GM19239 (cell line): Measurements from ENCODE around the gene LRRFIP1.

ENCODE experiments used
- DNase-seq: peaks from one replicate; pipeline ENCODE4 v3.0.0; 2011; ENCODE audit warnings: low spot score; ENCODE audit not compliant: insufficient read length
- FAIRE-seq: peaks from 2 replicates; lab custom pipeline; 2011; peaks lifted over from hg19 to GRCh38; lab: Jason Lieb, UNC

Gene LRRFIP1

DNA sequence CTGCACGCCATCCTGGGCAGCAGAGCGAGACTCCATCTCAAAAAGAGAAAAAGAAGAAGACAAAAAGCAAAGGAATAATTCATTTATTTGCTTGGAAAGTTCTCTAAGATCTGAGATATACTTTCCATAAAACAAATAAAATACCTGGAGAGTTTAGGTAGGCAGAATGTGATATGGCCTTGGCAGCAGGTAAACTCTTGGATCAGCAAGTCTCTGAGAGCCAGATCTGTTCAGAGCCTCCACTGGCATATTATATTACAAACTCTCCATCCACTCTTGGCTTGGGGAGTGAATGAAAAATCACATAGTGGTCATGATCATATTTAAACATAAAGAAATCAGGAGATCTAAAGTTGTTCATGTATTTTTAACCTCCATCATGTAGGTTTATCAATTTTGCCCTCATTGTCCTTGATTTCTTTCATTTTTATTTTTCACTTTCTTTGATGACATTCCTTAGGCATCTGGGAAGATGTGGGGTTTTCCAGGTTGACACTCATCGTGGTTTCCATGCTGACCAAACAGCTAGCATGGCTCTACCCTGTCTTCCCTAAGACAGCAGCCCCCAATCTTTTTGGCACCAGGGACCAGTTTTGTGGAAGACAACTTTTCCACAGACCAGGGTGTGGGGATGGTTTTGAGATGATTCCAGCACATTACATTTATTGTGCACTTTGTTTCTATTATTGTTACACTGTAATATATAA is 10.2 kb downstream of the LRRFIP1 start:
- DNase-seq (no peak), FAIRE-seq (no peak)

GRCh38 chr2:237638176-237638575 is 10.8 kb downstream of the LRRFIP1 start:
- FAIRE-seq, result no peak
- DNase-seq, result no peak

- FAIRE-seq, result no peak
- DNase-seq, result no peak
Observed at GRCh38 chr2:237639052-237639835, 11.9 kb downstream of the LRRFIP1 start.

GRCh38 chr2:237639836-237640220 is 12.4 kb downstream of the LRRFIP1 start:
- FAIRE-seq (no peak), DNase-seq (no peak)

GRCh38 chr2:237640493-237640998 is 13.2 kb downstream of the LRRFIP1 start:
- FAIRE-seq (no peak), DNase-seq (no peak)

GRCh38 chr2:237642038-237642734 is 14.8 kb downstream of the LRRFIP1 start:
- DNase-seq (no peak), FAIRE-seq (no peak)

DNA sequence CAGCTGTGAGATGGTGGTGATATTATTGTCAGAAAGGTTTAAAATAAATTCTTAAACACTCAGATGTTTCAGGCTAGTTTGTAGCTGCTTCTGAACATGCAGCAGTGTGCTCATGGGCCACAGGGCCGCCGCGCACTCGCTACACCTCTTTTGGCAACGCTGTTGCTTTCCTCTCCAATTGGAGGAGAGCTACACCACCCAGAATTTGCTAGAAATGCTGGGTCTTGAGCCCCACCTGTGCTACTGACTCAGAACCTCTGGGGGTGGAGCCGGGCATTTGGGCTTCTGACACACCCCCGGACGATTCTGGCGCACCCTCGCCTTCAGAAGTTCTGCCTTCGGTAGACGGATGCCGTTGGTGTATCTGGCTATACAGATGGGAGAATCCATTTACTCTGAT is 15.7 kb downstream of the LRRFIP1 start:
- no peak for FAIRE-seq
- DNase-seq, result no peak

- FAIRE-seq, result no peak
- no peak for DNase-seq
Observed at GRCh38 chr2:237643582-237644380, 16.4 kb downstream of the LRRFIP1 start.

GRCh38 chr2:237644381-237644703 is 17.0 kb downstream of the LRRFIP1 start:
- DNase-seq (no peak), FAIRE-seq (no peak)

DNA sequence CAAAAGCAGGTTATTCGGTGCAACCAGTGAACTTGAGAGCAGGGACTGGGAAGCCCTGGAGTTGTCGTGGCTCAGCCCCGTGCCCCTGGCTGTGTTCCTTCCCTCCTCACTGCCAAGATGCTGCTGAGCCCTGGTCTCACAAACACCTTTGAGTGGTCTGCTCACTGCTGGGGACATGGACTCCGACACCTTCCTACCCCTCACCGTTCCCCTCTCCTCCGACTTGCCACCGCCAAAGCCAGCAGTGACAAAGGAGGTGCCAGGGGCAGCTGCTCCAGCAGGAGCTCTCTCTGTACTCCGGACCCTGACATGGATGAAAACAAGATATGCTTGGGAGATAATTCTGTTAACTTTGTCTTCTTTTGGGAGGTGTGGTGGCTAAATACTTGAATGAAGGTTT is 17.9 kb downstream of the LRRFIP1 start:
- DNase-seq (no peak), FAIRE-seq (no peak)

DNA sequence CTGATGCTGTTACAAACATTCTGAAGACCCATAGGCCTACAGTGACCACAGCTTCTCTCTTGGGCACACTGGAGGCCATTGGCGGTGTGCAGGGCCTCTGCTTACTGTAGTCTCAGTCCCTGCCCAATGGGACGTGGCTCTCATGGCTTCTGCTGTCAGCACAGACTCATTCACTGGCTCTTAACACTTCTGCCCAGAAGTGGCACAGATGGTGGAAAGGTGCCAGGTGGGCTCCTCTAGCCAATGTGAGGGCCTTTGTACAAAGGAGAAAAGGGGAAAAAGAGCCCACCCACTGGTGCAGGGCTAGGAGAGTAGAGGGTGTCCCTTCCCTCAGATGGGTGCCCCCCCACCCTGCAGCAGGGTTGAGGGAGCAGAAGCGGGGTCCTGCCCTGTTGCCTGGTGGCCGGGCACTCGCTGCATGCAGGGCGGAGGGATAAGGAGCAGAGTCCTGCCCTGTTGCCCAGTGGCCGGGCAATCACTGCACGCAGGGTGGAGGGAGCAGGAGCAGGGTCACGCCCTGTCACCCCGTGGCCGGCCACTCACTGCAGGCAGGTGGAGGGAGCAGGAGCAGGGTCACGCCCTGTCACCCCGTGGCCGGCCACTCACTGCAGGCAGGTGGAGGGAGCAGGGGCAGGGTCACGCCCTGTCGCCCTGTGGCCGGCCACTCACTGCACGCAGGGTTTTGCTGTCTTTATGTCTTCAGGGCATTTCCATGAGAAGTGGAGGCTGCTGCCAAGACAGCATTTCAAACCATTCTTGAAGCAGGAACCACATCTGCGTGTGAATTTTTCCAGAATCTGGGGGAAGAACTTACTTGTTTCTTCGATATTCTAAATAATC is 20.0 kb downstream of the LRRFIP1 start:
- no peak for DNase-seq
- FAIRE-seq, result no peak

DNA sequence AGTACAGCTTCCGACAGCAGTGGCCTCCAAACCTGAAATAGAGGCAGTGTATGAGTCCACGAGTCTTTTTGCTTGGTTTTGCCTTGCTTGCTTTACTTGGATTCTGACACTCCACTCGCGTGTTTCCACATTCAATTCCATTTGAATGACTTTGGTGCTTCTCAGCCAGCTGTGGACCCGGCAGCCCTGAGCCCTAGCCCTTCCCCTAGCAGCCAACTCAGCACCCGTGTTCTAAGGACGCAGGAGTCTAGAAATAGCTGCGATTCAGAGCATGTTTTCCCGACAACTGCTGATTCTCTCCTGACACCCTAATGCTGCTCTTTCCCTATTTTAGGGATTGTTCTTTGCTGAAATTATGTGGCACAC is 20.6 kb downstream of the LRRFIP1 start:
- DNase-seq (no peak), FAIRE-seq (no peak)

DNA sequence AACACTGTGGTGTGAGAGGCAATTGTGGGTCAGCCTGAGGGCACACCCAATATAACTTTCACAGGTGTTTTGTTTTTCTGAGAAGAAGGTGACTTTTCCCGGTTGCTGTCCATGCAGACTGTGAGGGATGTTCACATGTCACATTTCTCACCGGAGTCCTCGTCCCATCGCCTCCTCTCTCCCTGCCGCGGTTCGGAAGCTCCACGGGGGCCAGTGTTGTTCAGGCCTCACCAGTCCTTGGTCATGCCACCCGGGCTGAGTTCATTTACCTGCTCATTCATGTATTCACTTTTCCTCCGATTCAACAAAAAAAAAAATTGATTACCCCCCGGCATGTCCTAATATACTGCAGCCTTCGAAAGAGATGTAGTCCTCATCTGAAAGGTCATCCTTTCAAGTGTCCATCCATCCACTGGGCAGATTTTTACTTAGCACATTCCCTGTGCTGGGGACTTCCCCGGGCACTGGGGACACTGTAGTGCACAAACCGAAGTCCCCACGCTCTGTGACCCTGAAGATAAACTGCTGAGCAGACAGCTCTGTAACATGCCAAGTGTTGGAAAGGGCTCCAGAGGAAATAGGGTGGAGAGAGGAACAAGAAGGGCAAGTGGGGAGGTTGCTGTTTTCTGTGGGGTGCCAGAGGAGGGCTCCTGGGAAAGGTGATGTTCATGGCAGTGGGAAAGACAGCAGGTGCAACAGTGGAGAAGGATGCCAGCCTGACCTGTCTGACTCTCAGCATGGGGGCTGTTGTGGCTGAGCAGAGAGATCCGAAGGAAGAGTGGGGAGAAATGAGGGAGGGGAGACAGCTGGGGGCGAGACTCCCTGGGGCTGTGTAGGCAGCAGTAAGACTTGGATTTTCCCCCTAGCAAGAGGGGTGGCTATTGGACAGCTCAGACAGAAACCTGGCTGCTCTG is 22.4 kb downstream of the LRRFIP1 start:
- DNase-seq (no peak), FAIRE-seq (no peak)

- DNase-seq, result no peak
- FAIRE-seq, result no peak
Observed at GRCh38 chr2:237650455-237650850, 23.1 kb downstream of the LRRFIP1 start.

DNA sequence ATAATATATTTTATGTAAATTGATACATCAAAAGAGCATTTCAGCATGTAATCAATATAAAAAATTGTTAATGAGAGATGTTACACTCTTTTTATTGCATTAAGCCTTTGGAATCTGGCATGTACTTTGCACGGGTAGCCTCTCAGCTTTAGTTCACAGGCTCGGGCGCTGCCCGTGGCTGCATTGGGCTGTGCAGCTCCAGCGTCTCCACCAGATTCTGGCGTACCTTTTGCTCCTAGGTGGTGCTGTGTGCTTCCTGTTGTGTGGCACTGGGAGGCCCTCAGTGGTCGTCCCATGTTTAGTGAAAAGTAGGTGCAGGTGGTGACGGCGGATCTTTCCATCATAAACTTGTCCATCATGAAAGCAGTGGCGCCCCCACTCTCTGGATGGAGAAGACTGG is 24.4 kb downstream of the LRRFIP1 start:
- no peak for DNase-seq
- no peak for FAIRE-seq

GRCh38 chr2:237652181-237652580 is 24.8 kb downstream of the LRRFIP1 start:
- no peak for FAIRE-seq
- DNase-seq, result no peak

DNA sequence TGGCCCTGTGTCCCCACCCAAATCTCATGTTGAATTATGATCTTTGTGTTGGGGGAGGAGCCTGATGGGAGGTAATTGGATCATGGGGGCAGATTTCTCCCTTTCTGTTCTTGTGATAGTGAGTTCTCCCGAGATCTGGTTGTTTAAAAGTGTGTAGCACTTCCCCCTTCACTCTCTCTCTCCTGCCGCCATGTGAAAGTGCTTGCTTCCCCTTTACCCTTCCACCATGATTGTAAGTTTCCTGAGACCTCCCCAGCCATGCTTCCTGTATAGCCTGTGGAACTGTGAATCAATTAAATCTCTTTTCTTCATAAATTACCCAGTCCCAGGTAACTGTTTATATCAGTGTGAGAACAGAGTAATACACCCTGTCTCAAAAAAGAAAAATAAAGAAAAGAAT is 25.5 kb downstream of the LRRFIP1 start:
- DNase-seq (no peak), FAIRE-seq (no peak)

DNA sequence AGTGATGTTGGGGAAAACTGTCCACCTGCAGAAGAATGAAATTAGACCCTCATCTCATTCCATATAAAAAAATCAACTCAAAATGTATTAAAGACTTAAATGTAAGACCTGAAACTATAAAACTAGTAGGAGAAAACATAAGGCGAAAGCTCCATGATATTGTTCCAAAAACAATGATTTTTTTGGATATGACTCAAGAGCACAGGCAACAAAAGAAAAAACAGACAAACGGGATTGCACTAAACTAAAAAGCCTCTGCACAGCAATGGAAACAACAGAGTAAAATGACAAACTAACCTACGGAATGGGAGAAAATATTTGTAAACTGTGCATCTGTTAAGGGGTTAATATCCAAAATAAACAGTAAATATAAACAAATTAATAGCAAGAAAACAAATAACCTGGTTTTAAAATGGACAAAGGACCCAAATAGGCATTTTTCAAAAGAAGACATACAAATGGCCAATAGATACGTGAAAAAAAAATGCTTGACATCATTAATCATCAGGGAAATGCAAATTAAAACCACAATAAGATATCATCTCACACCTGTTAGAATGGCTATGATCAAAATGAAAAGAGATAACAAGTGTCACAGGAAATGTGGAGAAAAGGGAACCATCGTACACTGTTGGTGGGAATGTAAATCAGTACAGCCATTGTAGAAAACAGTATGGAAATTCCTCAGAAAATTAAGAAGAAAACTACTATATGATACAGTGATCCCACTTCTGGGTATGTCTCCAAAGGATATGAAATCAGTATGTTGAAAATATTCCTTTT is 26.6 kb downstream of the LRRFIP1 start:
- no peak for DNase-seq
- FAIRE-seq, result no peak
